Inflammatory macrophage treated with lipopolysaccharide for 4 hours (primary cell): ENCODE results near the gene SYCE1L.
A peak's percentile ranks its signal among the peaks of the same experiment; 100 is the strongest.
"Not testable (repeated sequence)": the region's sequence is repeated elsewhere in the genome, so short reads cannot be mapped to it uniquely, and the experiment has no call there.

ENCODE experiments used
- DNase-seq: peaks from one replicate; pipeline ENCODE4 v3.0.0-alpha.2; 2020

SYCE1L gene

DNA sequence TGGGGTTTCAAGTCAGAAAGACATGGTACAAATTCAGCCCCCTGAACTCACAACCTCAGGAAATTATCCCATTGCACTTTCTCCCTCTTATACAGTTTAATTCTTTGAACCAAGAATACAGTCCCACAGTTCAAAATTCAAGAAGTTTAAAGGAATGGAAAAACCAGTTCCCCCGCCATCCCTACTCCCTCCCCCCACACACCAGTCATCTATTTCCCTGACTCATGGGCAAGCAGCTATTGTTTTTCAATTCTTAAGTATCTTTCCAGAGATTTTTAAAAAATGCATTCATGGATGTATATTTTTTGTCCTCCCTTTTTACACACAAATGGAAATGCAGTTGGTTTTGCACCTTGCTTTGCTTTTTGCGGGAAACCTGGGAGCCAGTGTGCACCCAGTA, 7.3 kb downstream of the SYCE1L start:
- DNase-seq: no peak

DNA sequence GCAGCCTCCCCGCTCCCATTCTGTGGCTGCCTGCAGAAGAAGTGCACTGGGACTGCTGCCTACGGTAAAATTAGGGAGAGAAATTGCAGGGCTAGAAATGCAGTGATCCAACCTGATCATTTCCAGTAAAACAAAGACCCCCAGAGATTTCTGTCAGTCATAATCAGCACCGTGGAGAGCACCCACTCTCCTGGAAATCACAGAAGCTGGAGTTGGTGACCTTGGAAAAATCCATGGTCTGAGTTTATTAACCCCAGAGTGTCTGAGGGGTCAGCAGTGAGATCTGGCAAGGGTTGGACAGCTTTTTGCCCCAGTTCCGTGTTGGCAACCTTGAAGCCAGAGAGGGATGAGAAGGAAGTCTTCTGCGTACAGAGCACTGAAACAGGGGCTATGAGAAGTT, 7.8 kb downstream of the SYCE1L start:
- no peak for DNase-seq

DNA sequence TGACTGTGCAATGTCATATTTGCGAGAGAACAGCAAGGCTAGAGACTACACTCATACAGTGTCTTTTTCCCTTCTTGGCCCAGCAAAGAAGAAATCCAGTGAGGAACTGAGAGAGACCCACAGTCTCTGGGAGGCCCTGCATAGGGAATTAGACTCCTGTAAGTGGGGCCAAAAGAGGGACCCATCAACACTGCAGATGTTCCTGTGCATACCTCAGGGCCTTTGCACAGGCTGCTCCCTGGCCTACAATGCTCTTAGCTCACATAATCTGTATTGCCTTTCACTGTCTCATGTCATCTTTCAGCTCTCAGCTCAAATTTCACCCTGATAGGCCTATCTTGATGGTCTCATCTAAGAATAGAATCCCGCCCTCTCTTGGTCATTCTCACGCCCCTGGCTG, 9.2 kb downstream of the SYCE1L start:
- DNase-seq: no peak

DNA sequence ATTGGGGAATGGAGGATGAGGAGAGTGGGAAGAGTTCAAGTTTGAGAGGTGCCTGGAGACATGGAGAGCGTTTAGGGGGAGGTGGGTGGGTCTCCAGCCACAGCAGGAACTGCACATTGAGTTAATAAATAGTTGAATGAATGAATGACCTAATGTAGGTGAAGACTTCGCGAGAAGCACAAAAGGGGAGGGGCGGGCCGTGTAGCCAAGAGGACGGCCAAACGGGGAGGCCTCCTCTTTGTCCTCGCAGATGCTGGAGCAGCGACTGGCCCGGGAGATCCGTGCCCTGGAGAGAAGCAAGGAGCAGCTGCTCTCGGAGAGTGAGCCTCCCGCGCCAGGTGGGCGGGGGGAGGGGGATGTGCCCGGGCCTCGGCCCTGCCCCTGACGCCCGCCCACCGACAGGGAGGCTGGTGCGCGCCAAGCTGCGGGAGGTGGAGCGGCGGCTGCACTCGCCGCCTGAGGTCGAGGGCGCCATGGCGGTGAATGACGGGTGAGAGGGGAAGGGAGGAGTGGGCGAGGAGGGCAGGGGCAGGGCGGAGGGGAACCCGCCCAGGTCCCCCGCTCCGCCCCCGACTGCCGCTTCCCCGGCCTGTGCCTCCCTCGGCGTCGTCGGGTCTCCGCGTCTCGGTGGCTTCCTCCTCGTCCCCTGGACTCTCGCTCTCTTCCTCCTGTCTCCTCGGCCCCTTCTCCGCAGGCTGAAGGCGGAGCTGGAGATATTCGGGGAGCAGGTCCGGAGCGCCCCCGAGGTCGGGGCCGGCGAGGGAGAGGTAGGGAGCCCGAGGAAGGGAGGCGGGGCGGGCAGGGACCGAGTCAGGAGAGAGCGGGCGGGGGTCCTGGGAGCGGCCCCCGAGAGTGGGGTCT, 12.9 kb downstream of the SYCE1L start:
- DNase-seq: peak; percentile 37

DNA sequence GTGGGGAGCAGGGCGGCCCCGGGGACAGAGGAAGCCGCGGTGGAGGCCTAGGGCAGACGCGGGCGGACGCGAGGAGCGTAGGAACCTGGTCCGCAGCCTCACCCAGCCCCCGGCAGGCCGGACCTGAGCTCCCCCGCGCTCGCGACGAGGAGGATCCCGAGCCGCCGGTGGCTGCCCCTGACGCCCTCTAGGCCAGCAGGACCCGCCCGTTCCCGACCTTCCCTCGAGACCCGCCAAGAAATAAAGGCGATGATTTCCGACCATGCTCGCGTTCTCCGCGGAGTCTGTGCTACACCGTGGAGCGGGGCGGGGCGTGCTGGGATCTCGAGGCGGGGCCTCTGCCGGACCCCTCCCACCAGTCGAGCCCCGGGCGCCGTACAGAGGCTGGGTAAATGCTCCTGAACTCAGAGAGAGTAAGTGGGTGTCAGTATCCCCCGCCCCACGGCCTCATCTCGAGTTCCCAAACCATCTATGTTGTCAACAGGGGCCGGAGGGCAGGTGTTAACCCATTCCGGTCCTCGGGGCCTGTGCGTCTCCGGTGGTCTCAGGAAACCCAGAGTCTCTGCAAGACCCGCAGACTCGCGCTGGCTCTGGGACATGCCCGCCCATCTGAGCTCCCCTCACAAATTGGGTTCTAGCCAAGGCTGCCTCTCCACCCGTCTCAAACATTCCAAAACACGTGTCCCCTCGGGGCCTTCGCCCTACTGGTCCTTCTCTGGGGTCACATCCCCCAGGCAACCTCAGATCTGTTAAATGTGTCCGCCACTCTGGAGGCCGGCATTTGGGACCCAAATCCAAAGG, 13.7 kb downstream of the SYCE1L start:
- peak; percentile 54 for DNase-seq

DNA sequence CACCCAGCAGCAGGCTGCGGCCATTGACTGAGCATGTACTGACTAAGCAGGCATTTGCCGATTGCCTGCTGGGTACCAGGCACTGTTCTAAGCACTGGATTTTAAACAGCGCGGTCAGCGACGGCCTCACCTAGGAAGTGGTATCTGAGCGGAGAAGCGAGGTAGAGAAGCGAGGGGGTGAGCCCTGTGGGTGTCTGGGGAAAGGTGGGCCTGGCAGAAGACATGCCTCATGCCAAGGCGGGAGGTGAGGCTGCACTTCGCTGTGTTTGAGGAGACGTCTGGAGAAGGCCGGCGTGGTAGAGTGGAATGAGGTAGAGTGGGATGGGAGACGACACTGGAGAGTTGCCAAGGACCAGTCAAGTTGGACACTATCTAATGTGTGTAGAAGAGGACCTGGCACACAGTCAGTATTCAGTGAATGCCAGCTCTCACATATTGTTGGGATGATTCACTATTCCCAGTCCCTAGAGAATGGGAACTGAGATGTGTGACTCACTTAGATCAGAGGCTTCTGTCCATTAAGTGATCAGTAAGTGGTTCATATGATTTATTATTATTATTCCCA, 14.4 kb downstream of the SYCE1L start:
- peak; percentile 25 for DNase-seq

DNA sequence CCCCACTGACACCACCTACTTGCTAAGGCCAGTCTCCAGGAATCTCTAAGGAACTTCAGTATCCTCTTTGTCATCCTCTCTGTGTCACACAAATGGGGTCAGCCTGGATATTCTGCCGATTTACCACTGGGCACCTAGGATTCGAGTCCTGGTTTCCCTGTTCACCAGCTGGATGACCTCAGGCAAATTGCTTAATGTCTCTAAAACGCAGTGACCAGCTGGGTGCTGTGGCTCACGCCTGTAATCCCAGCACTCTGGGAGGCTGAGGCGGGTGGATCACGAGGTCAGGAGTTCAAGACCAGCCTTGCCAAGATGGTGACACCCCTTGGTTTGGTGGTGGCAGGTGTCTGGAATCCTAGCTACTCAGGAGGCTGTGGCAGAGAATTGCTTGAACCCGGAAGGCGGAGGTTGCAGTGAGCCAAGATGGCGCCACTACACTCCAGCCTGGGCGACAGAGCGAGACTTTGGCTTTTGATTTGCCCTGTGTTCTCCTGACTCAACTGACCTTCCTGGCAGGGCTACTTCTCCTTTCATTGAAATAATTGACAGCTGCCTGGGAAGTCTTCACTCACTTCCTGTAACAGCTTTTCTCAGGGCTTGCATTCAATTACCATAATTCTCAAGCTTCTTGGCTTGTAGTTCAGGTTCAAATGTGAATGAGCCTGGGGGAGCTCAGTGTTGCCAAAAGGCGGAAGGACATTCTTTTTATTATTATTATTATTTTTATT, 15.4 kb downstream of the SYCE1L start:
- peak; percentile 11 for DNase-seq

DNA sequence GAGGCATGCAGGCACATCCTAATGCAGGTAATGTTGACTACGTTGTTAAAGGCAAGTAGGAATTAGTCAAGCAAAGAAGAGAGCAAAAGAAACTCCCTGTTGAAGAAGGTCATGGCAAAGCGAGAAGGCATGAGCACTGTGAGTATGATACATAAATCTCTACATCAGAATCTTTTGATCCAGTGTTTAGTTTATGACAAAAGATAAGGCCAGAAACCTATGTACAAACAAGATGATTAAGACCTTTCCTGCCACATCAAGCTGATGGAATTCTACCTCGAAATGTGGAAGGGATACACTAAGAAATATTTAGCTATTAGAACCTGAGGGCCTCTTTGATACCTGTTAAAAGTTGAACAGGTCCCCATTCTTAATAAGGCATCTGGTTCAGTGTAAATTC, 20.2 kb downstream of the SYCE1L start:
- no peak for DNase-seq

DNA sequence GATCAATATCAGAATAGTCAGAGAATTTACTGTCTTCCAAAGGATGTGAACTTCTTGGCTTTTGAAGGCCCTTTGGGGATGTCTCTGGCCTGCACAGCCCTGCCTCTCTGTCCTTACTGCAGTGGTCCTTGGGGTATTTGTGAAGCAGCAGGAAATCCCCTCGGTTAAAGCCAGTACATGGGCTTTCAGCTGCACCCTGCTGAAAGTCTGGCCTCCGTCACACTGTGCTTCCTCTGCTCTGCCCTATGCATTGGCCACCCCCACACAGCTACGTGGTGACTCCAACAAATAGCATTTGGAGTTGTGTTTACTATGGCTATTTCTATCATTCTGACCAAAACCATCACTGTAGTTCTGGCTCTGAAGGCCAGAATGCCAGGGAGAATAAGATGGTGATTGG, 21.2 kb downstream of the SYCE1L start:
- DNase-seq: no peak

DNA sequence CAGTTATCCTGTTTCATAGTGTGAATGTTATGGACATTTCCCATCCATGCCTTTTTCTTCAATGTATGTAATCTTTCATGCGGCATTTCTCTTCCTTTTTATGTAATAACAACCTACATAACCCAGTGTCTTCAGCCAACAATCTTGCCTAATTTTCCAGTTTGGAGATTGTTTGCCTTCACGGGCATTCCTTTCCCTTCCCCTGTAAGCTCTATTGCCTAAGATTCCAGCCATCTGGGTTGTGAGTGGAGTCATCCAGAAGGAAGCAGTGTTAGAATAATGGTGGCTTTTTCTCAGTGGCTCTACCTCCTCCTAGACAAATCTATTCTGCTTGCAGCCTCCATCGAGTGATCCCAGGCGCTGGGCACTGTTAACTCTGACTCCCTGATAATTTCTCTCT, 22.3 kb downstream of the SYCE1L start:
- DNase-seq: no peak

DNA sequence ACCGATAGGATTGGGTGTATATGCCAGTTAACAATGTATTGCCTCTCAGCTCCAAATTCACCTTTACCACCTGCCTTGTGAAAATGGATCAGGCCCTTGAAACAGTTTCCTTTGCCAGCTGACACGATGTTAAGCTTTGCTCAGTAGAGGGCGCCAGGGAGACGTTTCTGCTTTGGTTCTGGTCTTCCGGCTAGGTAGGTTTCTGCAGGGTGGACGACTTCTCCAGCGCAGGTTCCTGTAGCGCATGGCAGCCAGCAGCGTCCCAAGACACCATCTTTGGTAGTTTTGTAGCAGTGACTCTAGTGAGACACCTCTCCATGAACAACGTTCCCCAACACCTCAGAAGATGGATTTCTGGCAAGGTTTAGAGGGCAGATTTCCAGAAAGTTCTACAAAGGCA, 24.0 kb downstream of the SYCE1L start:
- no peak for DNase-seq

DNA sequence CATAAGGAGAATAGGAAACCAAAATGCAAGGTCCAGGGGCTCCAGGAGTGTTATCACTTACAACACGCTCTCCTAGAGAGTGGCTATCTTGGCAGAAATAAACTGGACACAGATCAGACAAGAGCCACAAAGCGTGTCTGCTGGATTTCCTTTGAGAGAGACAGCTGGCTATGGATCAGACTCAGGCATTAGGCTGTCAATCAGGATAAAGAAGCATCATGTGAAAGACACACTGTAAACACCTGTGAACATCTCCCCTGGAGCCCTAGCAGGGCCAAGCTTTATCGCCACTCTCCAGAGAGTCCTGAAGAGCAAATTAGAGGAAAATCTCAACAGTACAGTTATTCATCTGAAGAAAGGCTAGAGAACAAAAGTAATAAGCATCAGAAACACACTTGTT, 26.0 kb downstream of the SYCE1L start:
- DNase-seq: no peak

DNA sequence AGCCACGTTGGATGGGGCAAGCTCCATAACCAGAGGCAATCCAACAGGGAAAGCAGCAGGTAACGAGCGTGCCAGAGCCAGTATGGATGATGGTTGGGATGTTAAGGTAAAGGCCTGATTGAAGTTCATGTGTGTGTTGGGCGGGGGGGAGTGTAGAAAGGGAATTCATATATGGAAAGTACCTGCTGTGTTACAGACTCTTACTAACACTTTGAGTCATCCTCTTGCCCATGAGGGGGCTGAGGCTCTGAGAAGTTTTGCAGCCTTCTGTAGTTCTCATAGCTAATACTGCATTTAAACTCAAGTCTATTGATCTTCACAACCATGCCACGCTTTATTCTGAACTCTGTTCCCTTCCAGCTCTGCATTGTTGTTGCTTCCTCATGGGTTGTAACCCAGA, 28.5 kb downstream of the SYCE1L start:
- no peak for DNase-seq

DNA sequence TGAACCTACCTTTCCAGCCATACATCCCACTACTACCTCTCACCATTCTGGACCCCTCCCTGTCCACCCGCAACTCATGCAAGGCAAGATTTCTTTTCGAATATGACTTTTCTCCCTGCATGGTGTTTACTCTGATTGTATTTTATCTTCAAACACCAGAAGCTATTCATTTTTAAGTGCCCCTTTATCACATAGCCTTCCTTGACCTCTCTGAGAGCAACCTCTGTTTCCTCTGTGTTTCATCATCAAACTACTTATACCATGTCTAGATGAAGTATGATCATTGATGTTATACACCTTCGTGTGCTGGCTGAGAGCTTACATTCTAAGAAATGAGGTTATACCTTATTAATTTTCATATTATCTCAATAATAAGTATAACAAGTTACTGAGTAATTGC, 31.8 kb downstream of the SYCE1L start:
- no peak for DNase-seq

DNA sequence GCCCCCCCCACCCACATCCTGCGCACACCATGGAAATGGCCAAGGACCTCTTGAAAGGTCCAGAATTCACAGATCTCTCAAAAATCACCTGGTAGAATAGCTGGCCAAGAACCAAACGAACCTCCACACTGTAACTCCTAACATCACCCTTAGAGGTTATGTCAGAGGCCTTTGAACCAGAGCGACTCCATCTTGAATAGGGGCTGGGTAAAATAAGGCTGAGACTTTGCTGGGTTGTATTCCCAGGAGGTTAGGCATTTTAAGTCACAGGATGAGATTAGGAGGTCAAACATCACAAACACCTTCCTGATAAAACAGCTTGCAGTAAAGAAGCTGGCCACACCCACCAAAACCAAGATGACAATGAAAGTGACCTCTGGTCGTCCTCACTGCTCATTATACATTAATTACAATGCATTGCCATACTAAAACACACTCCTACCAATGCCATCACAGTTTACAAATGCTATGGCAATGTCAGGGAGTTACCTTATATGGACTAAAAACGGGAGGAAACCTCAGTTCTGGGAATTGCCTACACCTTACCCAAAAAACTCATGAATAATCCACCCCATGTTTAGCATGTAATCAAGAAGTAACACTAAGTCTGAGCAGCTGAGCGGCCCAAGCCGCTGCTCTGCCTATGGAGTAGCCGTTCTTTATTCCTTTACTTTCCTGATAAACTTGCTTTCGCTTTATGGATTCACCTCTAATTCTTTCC, 34.8 kb downstream of the SYCE1L start:
- no peak for DNase-seq

DNA sequence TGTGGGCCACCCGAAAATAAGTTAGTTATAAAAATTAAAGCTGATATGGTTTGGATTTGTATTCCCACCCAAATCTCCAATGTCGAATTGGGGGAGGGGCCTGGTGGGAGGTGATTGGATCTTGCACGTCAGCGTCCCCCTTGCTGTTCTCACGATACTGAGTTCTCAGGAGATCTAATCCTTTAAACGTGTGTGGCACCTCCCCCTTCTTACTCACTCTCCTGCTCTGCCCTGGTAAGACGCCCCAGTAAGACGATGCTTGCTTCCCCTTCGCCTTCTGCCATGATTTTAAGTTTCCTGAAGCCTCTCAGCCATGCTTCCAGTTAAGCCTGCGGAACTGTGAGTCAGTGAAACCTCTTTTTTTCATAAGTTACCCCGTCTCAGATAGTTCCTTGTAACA, 35.4 kb downstream of the SYCE1L start:
- DNase-seq: no peak

DNA sequence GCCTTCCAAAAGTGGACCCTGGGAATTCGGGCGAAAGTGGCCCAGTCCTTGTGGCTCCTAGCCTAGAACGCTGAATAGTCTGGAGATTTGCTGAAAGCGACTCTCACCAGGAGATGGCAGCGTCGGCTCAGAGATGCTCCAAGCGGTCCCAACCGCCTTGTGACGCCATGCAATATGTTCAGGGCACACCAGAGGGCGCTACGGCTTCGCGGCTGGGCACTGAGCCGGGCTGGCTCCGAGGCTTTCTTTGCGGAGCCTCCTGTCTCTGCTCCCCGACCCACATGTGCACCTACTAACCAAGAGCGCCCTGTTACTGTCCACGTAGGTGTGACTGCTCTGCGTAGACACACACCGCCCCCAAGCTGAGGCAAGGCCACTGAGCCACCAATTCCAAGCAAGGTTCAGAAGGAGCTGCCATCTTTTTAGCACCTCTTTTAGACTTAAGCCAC, 36.9 kb downstream of the SYCE1L start:
- DNase-seq: peak; percentile 80

DNA sequence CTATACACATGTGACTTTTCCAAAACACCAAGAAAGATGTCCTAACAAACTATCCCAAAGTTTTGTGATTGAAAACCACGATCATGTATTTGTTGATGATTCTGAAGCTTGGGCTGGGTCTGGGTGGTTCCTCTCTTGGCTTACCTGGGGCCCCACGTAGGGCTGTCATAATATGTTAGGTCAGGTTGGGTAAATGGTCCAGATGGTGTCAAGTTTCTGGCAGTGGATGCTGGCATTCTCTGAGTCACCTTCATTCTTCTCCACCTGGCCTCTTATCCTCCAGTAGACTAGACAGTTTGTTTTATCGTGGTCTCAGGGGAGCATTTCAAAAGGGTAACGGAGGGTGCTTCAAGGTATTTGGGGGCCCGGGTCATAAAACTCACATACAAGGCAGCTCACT, 39.4 kb downstream of the SYCE1L start:
- DNase-seq: no peak

DNA sequence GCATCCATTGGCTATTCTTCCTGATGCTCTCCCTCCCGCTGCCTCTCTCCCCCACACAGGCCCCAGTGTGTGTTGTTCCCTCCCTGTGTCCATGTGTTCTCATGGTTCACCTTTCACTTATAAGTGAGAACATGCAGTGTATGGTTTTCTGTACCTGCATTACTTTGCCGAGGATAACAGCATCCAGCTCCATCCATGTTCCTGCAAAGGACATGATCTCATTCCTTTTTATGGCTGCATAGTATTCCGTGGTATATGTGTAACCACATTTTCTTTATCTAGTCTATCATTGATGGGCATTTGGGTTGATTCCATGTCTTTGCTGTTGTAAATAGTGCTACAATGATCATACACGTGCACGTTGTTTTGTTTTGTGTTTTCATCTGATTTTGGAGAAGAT, 43.3 kb downstream of the SYCE1L start:
- DNase-seq: not testable (repeated sequence)

DNA sequence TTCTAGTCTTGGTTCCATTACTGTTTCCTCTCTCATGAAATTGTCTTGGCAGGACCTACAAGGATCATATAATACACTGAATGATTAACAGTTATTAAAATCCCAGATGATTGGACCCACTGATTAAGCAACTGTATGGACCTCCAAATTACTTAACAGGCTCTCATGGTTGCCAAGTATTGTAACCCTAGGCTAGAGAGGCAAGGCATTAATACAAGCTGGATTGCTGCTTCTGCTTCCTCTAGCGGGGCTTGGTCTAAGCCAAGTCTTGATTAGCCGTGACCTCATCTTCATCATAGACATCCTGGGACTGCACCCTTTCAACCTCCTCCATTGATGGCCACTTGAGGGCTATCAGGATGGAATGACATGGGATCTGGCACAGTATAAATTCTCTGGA, 46.9 kb downstream of the SYCE1L start:
- DNase-seq: no peak

DNA sequence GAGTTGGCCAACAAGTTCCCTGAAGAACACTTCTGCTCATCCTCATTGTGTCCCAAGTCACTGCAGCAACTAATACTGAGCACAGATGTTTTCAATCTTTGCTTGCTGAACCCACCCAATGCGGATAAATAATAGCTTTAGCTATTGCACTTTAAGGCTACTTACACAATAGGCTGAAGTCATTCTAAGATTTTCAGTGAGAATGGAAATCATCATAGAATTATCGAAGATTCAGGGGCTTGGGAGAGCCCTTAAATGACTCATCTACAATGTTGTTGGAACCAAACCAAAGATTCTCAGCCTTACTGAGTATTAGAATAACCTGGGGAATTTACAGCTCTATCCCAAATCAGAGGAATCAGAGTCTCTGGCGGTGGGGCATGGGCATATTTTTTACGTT, 51.2 kb downstream of the SYCE1L start:
- DNase-seq: no peak
